Right lobe of liver (tissue), 4 donors: ENCODE data around the gene NEO1.

Experiments used
- CTCF ChIP-seq, 4 donors: fragments of 200-600 bp in 3 of 4; fragments of 450-650 bp in 1 of 4; IDR thresholded peaks; one replicate each; pipeline versions ENCODE4 v1.5.1 to v1.8.0; 2016 to 2022; ENCODE audit warnings: antibody characterized with exemption in 4 of 4, mild to moderate bottlenecking in 2 of 4
- POLR2A ChIP-seq: fragments of 450-650 bp; IDR thresholded peaks from one replicate; pipeline ENCODE4 v1.6.1; 2017; ENCODE audit warnings: antibody characterized with exemption, mild to moderate bottlenecking
- donor health status: DM: no; HTN: no; CAD: no.
- donor health status: DM: no; HTN: no; CAD: no.
- donor health status: DM: no; HTN: yes; CAD: no.

DNA sequence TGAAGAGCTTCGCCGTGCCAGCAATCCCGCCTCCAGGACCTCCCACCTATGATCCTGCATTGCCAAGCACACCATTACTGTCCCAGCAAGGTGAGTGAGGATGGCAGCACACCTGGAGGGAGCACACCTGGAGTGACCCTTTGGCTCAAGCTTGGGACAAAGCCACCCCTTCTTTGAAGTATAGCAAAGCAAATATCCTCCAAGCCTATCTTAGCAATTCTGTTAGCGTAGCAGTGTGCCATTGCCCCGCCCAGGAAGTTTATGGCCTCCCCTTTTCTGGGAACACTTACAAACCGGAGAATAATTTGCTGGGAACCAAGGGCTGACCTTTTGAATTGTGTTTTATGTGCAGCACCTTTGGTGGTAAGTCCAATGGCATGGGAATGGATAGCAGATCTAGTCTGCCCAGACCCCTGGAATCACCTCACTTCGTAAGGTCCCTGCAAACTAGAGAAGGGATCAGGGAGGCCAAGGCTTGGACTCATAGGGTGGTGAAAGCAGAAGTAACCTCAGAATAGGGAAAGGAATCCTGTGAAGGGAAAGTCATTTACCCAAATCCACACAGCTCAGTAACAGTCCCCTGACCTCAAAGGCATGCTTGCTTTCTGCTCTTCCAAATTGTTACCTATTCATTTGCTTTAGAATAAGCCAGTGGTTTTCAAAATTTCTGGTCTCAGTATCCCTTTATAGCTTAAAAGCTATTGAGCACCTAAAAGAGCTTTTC, 246.4 kb downstream of the NEO1 start:
- TF ChIP-seq POLR2A (no peak), CTCF (IDR thresholded peaks at IDR 0.05) (no peak)
